HEK293T (cell line): Measurements from ENCODE around the gene KYAT1.

Experiments used
- BHLHE40 ChIP-seq: fragments of 450-650 bp; IDR thresholded peaks from 2 replicates; pipeline ENCODE4 v1.6.1; 2016; ENCODE audit warnings: mild to moderate bottlenecking, moderate library complexity, borderline replicate concordance
- FOXA1 ChIP-seq: fragments of 450-650 bp; IDR thresholded peaks from 2 replicates; pipeline ENCODE4 v1.6.1; 2016; ENCODE audit warnings: mild to moderate bottlenecking
- L3MBTL2 ChIP-seq: fragments of 450-650 bp; conservative IDR thresholded peaks from 2 replicates; pipeline ENCODE4 v1.6.1; 2016; ENCODE audit warnings: mild to moderate bottlenecking
- LEF1 ChIP-seq: fragments of 450-650 bp; IDR thresholded peaks from 2 replicates; pipeline ENCODE4 v1.6.1; 2017; ENCODE audit warnings: mild to moderate bottlenecking, borderline replicate concordance
- SP1 ChIP-seq: fragments of 450-650 bp; IDR thresholded peaks from 2 replicates; pipeline ENCODE4 v1.6.1; 2017
- TF ChIP-seq, protein P1 (sequence below): fragments of 450-650 bp; IDR thresholded peaks from 2 replicates; pipeline ENCODE4 v1.6.1; 2016

DNA sequence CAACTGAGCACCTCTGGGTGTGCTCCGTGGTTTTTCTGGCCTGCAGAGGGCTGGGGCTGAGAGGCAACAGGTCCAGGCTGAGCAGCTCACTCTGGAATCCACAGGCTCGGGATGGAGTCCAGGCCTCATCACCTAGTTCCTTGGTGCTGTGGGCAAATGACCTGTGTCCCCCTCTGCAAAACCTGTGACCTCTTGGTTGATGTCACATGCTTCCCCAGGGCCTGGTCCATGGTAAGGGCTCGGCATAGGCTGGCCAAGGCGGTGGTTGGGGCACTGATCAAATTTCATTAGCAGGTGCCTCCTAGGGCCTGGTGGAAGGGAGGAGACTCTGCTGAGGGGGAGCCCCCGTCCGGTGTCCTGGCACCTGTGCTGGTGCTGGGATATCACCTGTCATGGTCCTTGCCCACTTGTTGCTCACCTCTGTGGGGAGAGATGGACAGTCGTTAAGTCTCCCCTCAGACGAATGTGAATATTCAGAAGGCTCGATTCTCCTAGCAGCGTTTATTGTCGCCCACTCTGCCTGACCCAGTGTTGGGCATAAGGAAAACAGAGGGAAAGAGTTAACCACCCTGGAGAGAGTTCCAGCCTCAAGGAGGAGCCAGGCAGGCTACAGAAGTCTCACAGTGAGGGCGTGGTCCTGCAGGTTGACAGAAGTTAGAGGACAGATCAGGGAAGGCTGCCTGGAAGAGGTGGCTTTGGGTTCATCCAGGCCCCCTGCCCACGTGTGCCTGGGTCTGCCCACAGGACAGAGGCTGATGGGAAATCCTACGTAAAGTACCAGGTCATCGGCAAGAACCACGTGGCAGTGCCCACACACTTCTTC lies 60.0 kb downstream of the KYAT1 start:
- TF ChIP-seq BHLHE40: no peak
- no peak for TF ChIP-seq L3MBTL2
- TF ChIP-seq LEF1: no peak
- TF ChIP-seq, protein P1, sequence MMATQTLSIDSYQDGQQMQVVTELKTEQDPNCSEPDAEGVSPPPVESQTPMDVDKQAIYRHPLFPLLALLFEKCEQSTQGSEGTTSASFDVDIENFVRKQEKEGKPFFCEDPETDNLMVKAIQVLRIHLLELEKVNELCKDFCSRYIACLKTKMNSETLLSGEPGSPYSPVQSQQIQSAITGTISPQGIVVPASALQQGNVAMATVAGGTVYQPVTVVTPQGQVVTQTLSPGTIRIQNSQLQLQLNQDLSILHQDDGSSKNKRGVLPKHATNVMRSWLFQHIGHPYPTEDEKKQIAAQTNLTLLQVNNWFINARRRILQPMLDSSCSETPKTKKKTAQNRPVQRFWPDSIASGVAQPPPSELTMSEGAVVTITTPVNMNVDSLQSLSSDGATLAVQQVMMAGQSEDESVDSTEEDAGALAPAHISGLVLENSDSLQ: no peak
- no peak for TF ChIP-seq SP1
- no peak for TF ChIP-seq FOXA1
